GM21723 (cell line): ENCODE data around the gene EYS.

Source experiments
- ATAC-seq: cut with Tn5 transposase; IDR thresholded peaks from one replicate; pipeline ENCODE4 v1.9.1; 2021; ENCODE audit warnings: mild to moderate bottlenecking, moderate library complexity; ENCODE audit not compliant: unreplicated experiment

EYS gene

DNA sequence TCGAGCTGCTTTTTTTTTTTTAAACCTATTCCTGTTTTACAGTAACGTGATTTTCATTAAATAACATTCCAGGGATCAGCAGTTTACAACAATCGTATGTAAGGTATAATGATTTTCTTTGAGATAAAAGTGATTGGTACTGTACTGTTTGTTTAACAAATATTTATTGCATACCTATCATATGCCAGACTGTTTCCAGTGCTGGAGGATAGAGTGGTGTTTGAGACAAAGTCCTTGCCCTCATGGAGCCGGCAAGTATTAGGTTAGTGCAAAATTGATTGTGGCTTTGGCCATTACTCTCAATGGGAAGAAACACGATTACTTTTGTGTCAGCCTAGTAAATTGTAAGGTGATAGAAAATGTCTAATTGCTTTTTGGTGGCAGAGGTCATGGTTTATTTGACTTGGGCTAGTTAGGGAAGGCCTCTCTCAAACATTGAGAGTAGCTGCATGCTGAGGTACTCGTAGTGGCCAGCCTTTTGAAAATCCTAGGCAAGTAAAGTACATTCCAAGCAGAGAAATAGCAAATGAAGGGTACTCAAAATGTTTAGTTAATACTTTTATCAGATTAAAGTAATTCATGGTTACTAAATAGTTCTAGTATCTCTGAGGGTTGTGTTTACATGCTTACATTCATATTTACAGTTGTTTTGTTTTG is 2035.8 kb downstream of the EYS start:
- ATAC-seq, result no peak
